GM19328 (cell line): ENCODE results near the gene HLA-DMB.

Experiments
- ATAC-seq: cut with Tn5 transposase; IDR thresholded peaks from one replicate; pipeline ENCODE4 v1.9.1; 2021; ENCODE audit warnings: mild to moderate bottlenecking, moderate library complexity; ENCODE audit not compliant: unreplicated experiment

The HLA-DMB gene

GRCh38 chr6:32931211-32931610, 9.6 kb downstream of the HLA-DMB start:
- ATAC-seq: no peak

- no peak for ATAC-seq
Measured at GRCh38 chr6:32922083-32922482, 18.7 kb downstream of the HLA-DMB start.

- no peak for ATAC-seq
Measured at GRCh38 chr6:32920715-32921114, 20.1 kb downstream of the HLA-DMB start.

GRCh38 chr6:32912951-32913350, 27.9 kb downstream of the HLA-DMB start:
- no peak for ATAC-seq

- no peak for ATAC-seq
Measured at GRCh38 chr6:32908897-32909296, 31.9 kb downstream of the HLA-DMB start.

- ATAC-seq: no peak
Measured at GRCh38 chr6:32906539-32906938, 34.3 kb downstream of the HLA-DMB start.

GRCh38 chr6:32905078-32905477, 35.8 kb downstream of the HLA-DMB start:
- no peak for ATAC-seq

- no peak for ATAC-seq
Measured at GRCh38 chr6:32903952-32904351, 36.9 kb downstream of the HLA-DMB start.

- no peak for ATAC-seq
Measured at GRCh38 chr6:32895006-32895345, 45.9 kb downstream of the HLA-DMB start.

- ATAC-seq: peak; percentile 91
Measured at GRCh38 chr6:32894085-32895005, 46.5 kb downstream of the HLA-DMB start.

- no peak for ATAC-seq
Measured at GRCh38 chr6:32890831-32891230, 50.0 kb downstream of the HLA-DMB start.

- no peak for ATAC-seq
Measured at GRCh38 chr6:32889533-32889932, 51.3 kb downstream of the HLA-DMB start.

GRCh38 chr6:32888576-32888975, 52.3 kb downstream of the HLA-DMB start:
- no peak for ATAC-seq

- no peak for ATAC-seq
Measured at GRCh38 chr6:32887616-32888015, 53.2 kb downstream of the HLA-DMB start.

GRCh38 chr6:32886681-32887383, 54.0 kb downstream of the HLA-DMB start:
- no peak for ATAC-seq

- ATAC-seq: no peak
Measured at GRCh38 chr6:32885698-32886286, 55.0 kb downstream of the HLA-DMB start.
